Esophagus muscularis mucosa (tissue), 3 donors: ENCODE results near the gene MSANTD1.

Source experiments
- EP300 ChIP-seq: sonication (generic); formaldehyde crosslinking; IDR thresholded peaks from one replicate; pipeline ENCODE4 v1.6.1; 2017; ENCODE audit warnings: antibody characterized with exemption
- POLR2AphosphoS5 ChIP-seq, 2 donors: sonication (generic); formaldehyde crosslinking; IDR thresholded peaks; one replicate each; pipeline ENCODE4 v1.6.1; 2017; ENCODE audit warnings: antibody characterized with exemption in 2 of 2

DNA sequence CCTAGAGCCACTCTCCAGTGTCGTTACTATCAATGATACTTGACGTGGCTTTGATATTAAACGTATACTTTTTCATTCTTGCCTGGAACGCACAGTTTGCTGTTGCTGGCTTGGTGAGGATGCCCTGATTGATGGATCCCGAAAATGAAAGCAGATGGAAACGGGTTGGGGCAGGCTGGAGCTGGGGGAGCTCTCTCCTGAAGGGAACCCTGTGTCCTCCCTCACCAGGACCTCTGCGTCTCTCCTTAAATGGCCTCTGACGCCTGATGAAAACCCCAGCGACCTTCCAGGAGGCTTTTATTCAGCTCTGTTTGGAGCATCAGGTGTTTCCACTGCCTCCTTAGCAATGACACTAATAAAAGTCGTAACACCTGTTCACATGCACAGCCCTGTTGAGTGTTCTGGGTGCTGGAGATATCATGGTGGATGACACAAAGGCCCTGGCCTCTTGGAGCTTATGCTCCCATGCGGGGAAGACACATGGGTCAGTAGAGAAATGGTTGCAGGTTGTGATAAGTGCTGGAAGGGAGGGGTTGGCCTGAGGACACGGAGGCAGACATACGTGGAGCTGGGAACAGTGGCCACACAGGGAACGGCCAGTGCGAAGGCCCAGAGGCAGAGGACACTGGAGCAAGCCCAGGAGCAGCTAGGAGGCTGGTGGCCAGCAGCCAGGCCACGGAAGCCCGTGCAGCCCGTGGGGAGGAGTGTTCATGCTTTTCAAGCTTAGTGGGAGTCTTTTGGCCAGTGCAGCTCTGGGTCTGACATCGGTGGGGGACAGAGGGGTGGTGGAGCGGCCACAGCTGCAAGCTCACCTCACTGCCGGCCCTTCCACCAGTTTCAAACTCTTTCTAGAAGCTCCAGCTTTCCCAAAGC is 7.5 kb downstream of the MSANTD1 start:
- TF ChIP-seq POLR2AphosphoS5 (IDR thresholded peaks at IDR 0.05) (no peak), EP300 (no peak)
